IMR-90 (cell line): ENCODE data around the gene ALPK3. TPM values are rescaled to one million over a fixed set of nuclear protein-coding genes. Genes with fewer than 3 reads are reported as not detected.

ENCODE experiments used
- ATAC-seq: fragments of 200-7000 bp; cut with Tn5 transposase; 2 replicates; pipeline ENCODE4 v1.9.1; 2020; ENCODE audit warnings: low read depth, mild to moderate bottlenecking, moderate library complexity
- BruUV-seq: library from RNA; stranded (reverse); fragments of 400-500 nt; replicated peaks from 2 replicates; lab custom pipeline; 2021; lab: Mats Ljungman, UMichigan
- CTCF ChIA-PET: fragments of 300-600 bp; formaldehyde crosslinking; extraction: SDS; loops from one replicate; lab custom pipeline; 2021; ENCODE audit warnings: antibody characterized with exemption; lab: Yijun Ruan, JAX
- POLR2A ChIA-PET: fragments of 300-600 bp; sonication (Branson Sonifier 250); formaldehyde crosslinking; loops from one replicate; lab custom pipeline; 2022; ENCODE audit warnings: antibody characterized with exemption; ENCODE audit not compliant: unreplicated experiment; lab: Charles Lee
- DNase-seq: peaks from one replicate; pipeline ENCODE4 v3.0.0; 2013
- H2AFZ ChIP-seq: replicated peaks from 2 replicates; pipeline ENCODE3; 2013; ENCODE audit warnings: low read length, mild to moderate bottlenecking; ENCODE audit not compliant: poor library complexity
- H2AK5ac ChIP-seq: 2 replicates; pipeline ENCODE4 v1.6.1; 2013; ENCODE audit warnings: low read depth, low read length, inconsistent platforms
- H2AK9ac ChIP-seq: replicated peaks from 2 replicates; pipeline ENCODE3; 2013; ENCODE audit warnings: mild to moderate bottlenecking, low read depth, low read length, moderate library complexity; ENCODE audit not compliant: poor library complexity
- H2BK120ac ChIP-seq: 2 replicates; pipeline ENCODE4 v1.6.1; 2013; ENCODE audit warnings: low read depth, low read length, inconsistent platforms
- H2BK15ac ChIP-seq: 3 replicates; pipeline ENCODE4 v1.6.1; 2013; ENCODE audit warnings: low read depth, low read length, inconsistent platforms
- H2BK20ac ChIP-seq: 2 replicates; pipeline ENCODE4 v1.6.1; 2013; ENCODE audit warnings: low read depth, mild to moderate bottlenecking, inconsistent platforms, low read length, moderate library complexity
- H2BK5ac ChIP-seq: 2 replicates; pipeline ENCODE4 v1.6.1; 2013; ENCODE audit warnings: mild to moderate bottlenecking, low read depth, low read length, inconsistent platforms; ENCODE audit not compliant: poor library complexity, severe bottlenecking
- H3K14ac ChIP-seq: replicated peaks from 2 replicates; pipeline ENCODE4 v1.6.1; 2013; ENCODE audit warnings: low read depth, low read length, inconsistent platforms
- H3K18ac ChIP-seq: 2 replicates; pipeline ENCODE4 v1.6.1; 2013; ENCODE audit warnings: low read depth, low read length, control low read depth
- H3K23ac ChIP-seq: 2 replicates; pipeline ENCODE4 v1.6.1; 2013; ENCODE audit warnings: low read depth, low read length, inconsistent platforms
- H3K27ac ChIP-seq: 2 replicates; pipeline ENCODE4 v1.5.1; 2013; ENCODE audit warnings: mild to moderate bottlenecking, control low read depth, low read length; ENCODE audit not compliant: insufficient read depth
- H3K27me3 ChIP-seq: 2 replicates; pipeline ENCODE4 v1.6.1; 2013; ENCODE audit warnings: low read length; ENCODE audit not compliant: control insufficient read depth, insufficient read depth
- H3K36me3 ChIP-seq: 2 replicates; pipeline ENCODE4 v1.6.1; 2013; ENCODE audit warnings: low read length, mixed read lengths; ENCODE audit not compliant: control insufficient read depth, insufficient read depth
- H3K4ac ChIP-seq: 2 replicates; pipeline ENCODE4 v1.6.1; 2013; ENCODE audit warnings: low read depth, low read length, inconsistent platforms
- H3K4me1 ChIP-seq: 2 replicates; pipeline ENCODE4 v1.6.1; 2013; ENCODE audit warnings: low read length, mixed read lengths; ENCODE audit not compliant: control insufficient read depth, insufficient read depth
- H3K4me2 ChIP-seq: 2 replicates; pipeline ENCODE4 v1.6.1; 2013; ENCODE audit warnings: low read depth, mild to moderate bottlenecking, control low read depth, low read length, moderate library complexity
- H3K4me3 ChIP-seq: 2 replicates; pipeline ENCODE4 v1.5.1; 2013; ENCODE audit warnings: low read depth, mild to moderate bottlenecking, control low read depth, low read length, moderate library complexity; ENCODE audit not compliant: insufficient read depth
- H3K56ac ChIP-seq: 2 replicates; pipeline ENCODE4 v1.6.1; 2013; ENCODE audit warnings: low read length, inconsistent platforms; ENCODE audit not compliant: insufficient read depth; ENCODE audit errors: extremely low read depth
- H3K79me1 ChIP-seq, 2 experiments: 2 replicates each; pipeline ENCODE4 v1.6.1; 2013; ENCODE audit warnings: low read length in 2 of 2, inconsistent platforms in 1 of 2, low read depth in 1 of 2
- H3K9ac ChIP-seq: 2 replicates; pipeline ENCODE4 v1.6.1; 2013; ENCODE audit warnings: low read depth, low read length, control low read depth
- H3K9me1 ChIP-seq: 2 replicates; pipeline ENCODE4 v1.6.1; 2013; ENCODE audit warnings: low read length, inconsistent platforms; ENCODE audit not compliant: insufficient read depth
- H3K9me3 ChIP-seq: 2 replicates; pipeline ENCODE4 v1.6.1; 2013; ENCODE audit warnings: low read length; ENCODE audit not compliant: control insufficient read depth, insufficient read depth
- H4K20me1 ChIP-seq: 2 replicates; pipeline ENCODE4 v1.6.1; 2013; ENCODE audit warnings: low read length, inconsistent platforms; ENCODE audit not compliant: insufficient read depth
- H4K5ac ChIP-seq: 2 replicates; pipeline ENCODE4 v1.6.1; 2013; ENCODE audit warnings: mild to moderate bottlenecking, low read depth, low read length, control low read depth
- H4K8ac ChIP-seq, 2 experiments: 2 replicates each; pipeline ENCODE4 v1.6.1; 2013; ENCODE audit warnings: low read depth in 2 of 2, low read length in 2 of 2, control low read depth in 1 of 2, inconsistent platforms in 1 of 2
- H4K91ac ChIP-seq: 2 replicates; pipeline ENCODE4 v1.6.1; 2013; ENCODE audit warnings: low read depth, low read length, inconsistent platforms; ENCODE audit not compliant: insufficient read depth
- CEBPB ChIP-seq: IDR thresholded peaks from 2 replicates; pipeline ENCODE4 v1.6.1; 2012; ENCODE audit warnings: low read depth, low read length, improper control_type of control experiment
- RAD21 ChIP-seq: IDR thresholded peaks from 2 replicates; pipeline ENCODE4 v1.6.1; 2012; ENCODE audit warnings: low read length, improper control_type of control experiment
- SMC3 ChIP-seq: fragments of 150-350 bp; IDR thresholded peaks from 2 replicates; pipeline ENCODE4 v1.6.1; 2016; ENCODE audit warnings: low read depth, mild to moderate bottlenecking, antibody characterized with exemption, low read length, moderate library complexity
- WGBS, 2 experiments: methylation state at CpG; one replicate each; pipeline versions ENCODE4 v1.1.5 to v1.1.7; 2013; ENCODE audit warnings: missing lambda C conversion rate in 2 of 2; ENCODE audit not compliant: insufficient read length in 1 of 2; ENCODE audit errors: extremely low coverage in 2 of 2; 5-methylcytosine and 5-hydroxymethylcytosine counted together
- dilution Hi-C: fragments of 300-500 bp; cut with HindIII; formaldehyde crosslinking; loops from one replicate; pipeline ENCODE4 v1.14.3; 2018; ENCODE audit warnings: low sequenced_read_pairs; ENCODE audit not compliant: unreplicated experiment
- in situ Hi-C: fragments of 300-500 bp; cut with MboI; formaldehyde crosslinking; loops from 3 replicates; pipeline ENCODE4 v1.14.3; 2019; ENCODE audit warnings: low sequenced_read_pairs, inconsistent platforms, mixed read lengths
- intact Hi-C: fragments of 100-400 bp; cut with micrococcal nuclease; formaldehyde crosslinking; loops from 2 replicates; pipeline ENCODE4 v1.10.0; 2022
- polyA plus RNA-seq, 3 experiments: library from polyadenylated mRNA; depleted of rRNA; stranded (reverse); fragments of >200 nt; gene quantifications; 2 replicates each; pipeline ENCODE4 v1.2.3, GENCODE V29; 2012; ENCODE audit warnings: low replicate concordance in 1 of 3
- total RNA-seq: library from RNA; depleted of rRNA; stranded (reverse); fragments of >200 nt; gene quantifications from 2 replicates; pipeline ENCODE4 v1.2.3, GENCODE V29; 2012

ALPK3 gene
- total and polyA plus RNA-seq, 2 of the 4 experiments (the other 2 are of a cell fraction), result under 0.01 to 0.26 TPM

- POLR2A ChIA-PET, result no interaction called here
- Histone ChIP-seq H3K4me3 (no peak overlapping the region), H2AK5ac (no peak overlapping the region), H3K79me1 (no peaks in the 10 kb centered on the region), H3K9me3 (no peaks in the 10 kb centered on the region), H3K18ac (no peak overlapping the region), H3K27me3 (peaks cover 34% of the 10 kb centered on the region), H2BK5ac (no peak overlapping the region), H2BK15ac (no peak overlapping the region), H3K4me2 (no peak overlapping the region), H3K36me3 (no peaks in the 10 kb centered on the region), H3K4me1 (no peaks in the 10 kb centered on the region), H4K8ac (no peak overlapping the region), H2AK9ac (no peak overlapping the region), H4K91ac (no peak overlapping the region), H3K56ac (no peak overlapping the region), H2AFZ (peak overlapping the region; percentile 8), H3K9me1 (no peaks in the 10 kb centered on the region; the same call in 1 of the 2 replicates), H4K5ac (no peak overlapping the region), H3K14ac (no peak overlapping the region), H2BK120ac (no peak overlapping the region), H2BK20ac (no peak overlapping the region), H3K9ac (no peak overlapping the region), H3K27ac (no peak overlapping the region), H3K23ac (no peak overlapping the region), H3K4ac (no peak overlapping the region), H4K20me1 (peaks cover 3% of the 10 kb centered on the region; the same call in 1 of the 2 replicates)
- TF ChIP-seq RAD21 (peak; percentile 36), SMC3 (no peak), CEBPB (no peak)
- in situ Hi-C loops (no loop called here), intact Hi-C loops (no loop called here), dilution Hi-C loops (no loop called here)
- WGBS, 2 experiments, result no CpG with 5 or more reads among the region's 6 CpGs
- BruUV-seq, result no TSS peak
- DNase-seq, result no peak
- ATAC-seq, result no peak
- CTCF ChIA-PET, result interaction anchor here (1.8 kb wide), 1 partner anchor 102 kb away, joined by 4 read pairs; no protein-coding TSS in a partner anchor
Observed at GRCh38 chr15:84826369-84826823, 9.2 kb downstream of the ALPK3 start.
